Measurements from ENCODE around the gene ILK.

The ILK gene

GRCh38 chr11:6603287-6604080, at the start of gene ILK, which contains the start of gene RRP8:
TSS of gene ILK (plus strand) at chr11:6603774. CDS start at chr11:6604272, 498 bp downstream.
TSS of gene RRP8 (minus strand) at chr11:6603616. CDS start at chr11:6603502, 114 bp downstream.
- peak; percentile 95 for DNase-seq

- no peak for DNase-seq
These were observed 48.5 kb upstream of the ILK start for GRCh38 chr11:6554828-6555706.

GRCh38 chr11:6556139-6556949, 47.2 kb upstream of the ILK start:
- DNase-seq, result no peak

DNA sequence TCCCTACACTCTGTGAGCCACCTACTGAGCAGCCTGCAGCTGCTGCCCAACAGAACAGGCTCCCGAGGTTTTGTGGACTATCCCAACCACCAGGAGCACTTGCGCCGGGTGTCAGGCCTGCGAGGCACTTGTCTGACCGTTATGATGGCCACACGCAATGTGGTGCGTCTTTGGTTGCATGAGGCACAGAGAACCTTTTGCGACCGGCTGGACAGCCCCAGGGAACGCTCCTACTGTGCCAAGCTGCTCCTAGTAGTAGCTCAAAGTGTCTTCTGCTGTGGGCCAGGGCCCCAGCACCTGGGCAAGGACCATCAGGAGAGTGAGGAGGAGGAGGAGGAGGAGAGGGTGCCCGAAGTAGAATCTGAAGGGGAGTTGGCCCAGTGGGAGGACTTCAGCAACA, 46.5 kb upstream of the ILK start:
- no peak for DNase-seq

DNA sequence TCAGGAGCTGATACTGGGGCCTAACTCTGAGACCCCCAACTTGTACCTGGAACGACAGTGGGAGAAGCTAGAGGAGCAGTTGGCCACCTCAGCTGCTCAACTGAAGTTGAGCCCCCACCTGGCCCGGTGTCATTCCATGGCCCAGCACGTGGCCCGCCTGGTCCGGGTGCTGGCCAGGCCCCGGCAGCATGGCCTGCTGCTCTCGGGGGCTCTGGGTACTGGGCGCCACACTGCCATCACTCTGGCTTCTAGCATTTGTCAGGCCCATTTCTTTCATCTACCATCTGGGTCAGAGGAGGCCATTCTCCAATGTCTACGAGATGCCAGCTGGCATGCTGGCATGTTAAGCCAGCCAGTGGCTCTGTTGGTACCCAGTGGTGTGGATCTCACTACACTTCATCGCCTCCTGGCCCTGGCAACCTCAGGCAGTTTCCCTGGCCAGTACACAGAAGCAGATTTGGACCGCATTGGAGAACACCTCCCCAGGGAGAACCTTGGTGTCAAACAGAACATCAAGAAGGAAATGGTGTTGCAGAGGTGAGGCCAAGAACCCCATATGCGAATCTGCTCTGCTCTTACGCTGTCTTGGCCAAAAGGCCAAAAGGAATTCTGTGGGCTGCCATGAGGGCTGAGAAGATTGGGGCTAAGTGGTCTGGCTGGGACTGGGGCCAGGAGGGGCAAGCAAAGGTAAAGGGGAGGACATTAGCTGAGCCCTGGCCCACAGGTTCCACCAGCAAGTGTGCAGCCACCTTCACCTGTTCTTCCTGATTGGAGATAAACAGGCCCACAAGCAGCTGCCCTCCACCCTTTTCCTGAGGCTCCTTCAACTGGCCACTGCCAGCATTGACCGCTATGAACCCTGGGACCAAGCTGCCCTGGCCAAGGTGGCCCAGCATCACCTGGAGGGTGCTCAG, 45.6 kb upstream of the ILK start:
- no peak for DNase-seq

DNA sequence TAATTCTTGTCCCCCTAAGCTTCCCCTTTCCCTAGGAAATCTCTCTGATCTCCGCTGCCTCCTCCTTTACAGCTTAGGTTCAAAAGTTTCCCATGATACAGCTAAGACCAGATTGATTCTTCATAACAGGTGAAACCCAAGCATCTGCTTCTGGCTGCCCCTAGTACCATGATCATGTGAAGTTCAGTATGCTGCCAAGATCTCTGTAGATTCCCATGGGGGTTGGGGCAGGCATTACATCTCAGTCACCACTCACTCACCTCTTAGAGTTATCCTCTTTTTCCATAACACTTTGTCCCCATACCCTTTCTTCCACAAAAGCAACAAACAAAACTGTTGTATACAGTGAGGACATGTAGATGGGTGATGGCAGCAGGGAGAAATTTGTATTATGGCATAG, 44.2 kb upstream of the ILK start:
- no peak for DNase-seq

DNA sequence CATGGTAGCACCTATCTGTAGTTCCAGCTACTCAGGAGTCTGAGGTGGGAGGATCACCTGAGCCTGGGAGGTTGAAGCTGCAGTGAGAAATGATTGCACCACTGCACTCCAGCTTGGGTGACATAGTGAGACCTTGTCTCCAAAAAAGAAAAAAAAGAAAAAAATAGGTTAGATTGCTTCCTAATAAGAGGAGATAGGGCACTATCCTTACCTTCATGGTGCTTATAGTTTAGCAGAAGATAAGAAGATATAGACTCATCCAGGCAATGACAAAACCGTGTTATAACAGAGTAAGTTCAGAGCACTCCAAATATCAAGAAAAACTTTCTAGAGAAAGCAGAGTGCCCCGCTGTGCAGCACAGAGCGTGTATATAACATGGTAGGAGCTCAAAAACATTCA, 42.3 kb upstream of the ILK start:
- no peak for DNase-seq

DNA sequence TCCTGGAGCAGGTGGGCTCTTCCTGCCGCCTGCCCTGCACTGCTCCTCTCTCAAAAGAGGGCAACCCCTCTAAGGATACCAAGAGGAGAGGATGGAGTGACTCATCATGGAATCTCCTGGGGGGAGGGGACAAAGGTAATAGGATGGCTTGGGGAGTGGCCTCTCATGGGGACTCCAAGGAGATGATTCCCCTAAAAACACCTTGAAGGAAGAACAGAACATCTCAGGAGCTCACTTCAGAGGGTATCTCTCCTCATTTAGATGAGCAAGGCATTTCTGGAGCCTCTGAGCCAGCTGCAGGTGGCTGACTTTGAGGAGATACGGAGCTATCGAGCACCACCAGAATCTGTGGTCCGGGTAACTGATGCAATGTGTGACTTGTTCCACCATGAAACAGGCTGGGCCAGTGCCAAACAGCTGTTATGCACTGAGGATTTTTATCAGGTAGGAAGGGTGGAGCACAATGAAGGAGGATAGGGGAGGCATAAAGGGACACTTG, 40.4 kb upstream of the ILK start:
- no peak for DNase-seq

DNA sequence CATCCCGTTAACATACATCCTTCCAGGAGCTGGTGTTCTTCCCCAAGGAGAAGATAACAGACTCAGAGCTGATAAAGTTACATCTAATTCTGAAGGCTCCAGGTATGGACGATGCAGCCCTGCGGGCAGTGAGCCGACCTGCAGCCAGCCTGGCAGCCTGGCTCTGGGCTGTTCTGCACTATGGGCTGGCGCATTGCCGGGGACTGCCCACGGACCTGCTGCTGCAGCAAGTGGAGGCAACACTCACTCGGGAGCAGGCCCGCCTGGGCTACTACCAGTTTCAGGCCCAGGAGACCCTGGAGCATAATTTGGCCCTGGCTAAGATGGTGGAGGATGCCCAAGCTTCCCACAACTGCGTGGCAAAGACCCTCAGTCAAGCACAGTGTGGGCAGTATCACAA, 39.9 kb upstream of the ILK start:
- DNase-seq, result no peak

DNA sequence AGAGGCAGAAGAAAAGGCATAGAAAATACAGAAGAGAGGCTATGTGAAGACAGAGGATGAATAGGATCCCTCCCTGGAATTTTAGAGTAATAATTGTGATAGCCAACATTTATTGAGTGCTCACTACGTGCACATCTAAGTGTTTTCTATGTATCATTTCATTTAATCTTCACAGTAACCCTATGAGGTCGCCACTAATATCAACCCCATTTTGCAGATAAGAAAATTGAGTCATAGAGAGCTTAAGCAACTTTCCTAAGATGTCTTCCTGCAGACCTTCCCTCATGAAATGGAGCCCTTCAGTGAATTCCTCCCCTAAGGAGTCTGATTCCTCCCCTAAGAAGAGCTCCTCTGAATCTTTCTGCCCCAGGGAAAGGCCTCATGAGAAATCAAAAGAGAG, 38.2 kb upstream of the ILK start:
- DNase-seq, result no peak

- no peak for DNase-seq
These were observed 37.4 kb upstream of the ILK start for GRCh38 chr11:6565988-6566703.

DNA sequence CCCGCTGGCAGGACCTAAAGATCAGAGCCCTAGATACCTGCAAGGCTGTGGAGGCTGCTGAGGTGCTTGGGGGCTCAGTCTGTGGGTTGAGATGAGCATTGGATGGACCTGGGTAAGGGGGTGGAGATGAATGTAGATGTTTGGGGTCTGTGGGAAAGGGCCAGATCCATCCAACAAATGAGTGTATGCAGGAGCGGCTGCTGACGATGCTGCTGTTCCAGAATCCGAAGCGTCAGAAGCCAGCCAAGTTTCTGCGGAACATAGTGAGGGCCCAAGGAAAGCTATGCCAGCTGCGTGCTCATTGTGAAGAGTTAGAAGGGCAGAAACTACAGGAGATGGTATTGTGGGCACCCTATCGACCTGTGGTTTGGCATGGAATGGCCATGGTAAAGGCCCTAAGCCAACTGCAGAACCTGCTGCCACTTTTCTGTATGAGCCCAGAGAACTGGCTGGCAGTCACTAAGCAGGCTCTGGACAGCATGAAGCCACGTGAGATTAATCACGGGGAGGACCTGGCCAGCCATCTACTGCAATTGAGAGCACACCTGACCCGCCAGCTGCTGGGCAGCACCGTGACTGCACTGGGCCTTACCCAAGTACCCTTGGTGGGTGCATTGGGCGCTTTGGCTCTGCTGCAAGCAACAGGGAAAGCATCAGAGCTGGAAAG, 36.7 kb upstream of the ILK start:
- no peak for DNase-seq

GRCh38 chr11:6567371-6567745, 36.2 kb upstream of the ILK start:
- no peak for DNase-seq

DNA sequence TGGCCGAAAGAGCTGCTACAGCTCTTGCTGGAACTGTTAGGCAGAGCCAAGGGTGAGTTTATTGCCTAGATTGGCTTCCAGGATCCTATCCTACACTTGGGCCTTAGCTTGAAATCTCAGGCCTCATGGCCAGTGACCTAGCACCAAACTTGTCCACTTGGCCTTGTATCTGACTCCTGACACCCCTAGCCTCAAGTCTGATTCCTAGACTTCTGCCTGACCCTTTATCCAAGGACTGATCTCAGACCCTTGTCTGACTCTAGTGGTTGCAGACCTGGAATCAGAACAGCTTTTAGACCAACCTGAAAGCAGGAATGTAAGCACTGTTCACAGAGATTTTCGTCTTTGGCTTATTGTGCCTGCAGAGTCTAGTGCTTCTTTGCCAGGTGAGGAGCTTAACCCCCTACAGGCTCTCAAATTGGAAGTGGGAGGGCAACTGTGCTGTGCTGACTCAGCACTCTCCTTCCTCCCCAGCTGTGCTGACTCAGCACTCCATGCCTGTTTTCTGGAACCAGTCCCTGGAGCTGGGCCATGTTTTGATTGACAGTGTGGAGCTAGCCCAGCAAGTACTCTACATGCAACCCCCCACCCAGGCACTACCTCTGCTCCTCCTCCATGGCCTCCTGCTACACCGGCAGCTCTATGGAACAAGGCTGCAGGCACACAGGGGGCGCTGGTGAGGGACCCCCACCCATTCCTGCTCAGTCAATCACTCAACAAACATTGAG, 35.2 kb upstream of the ILK start:
- peak; percentile 68 for DNase-seq

DNA sequence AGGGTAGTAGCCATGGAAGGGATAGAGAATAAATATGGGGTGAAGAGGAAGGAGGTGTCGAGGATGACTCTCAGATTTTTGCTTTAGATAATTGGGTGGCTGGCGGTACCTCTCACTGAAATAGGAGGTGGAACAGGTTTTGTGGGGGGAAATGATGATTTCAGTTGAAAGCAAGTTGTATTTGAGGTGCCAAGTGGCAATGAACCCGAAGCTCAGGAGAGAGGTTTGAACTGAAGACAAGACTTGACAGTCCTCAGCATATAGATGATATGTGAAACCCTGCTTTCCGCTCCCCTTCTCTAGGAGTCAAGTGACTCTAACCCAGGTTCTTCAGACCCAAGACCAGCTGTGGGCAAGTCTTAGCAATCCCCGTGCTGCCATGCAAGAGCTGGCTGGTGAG, 33.9 kb upstream of the ILK start:
- DNase-seq, result no peak

- DNase-seq, result no peak
These were observed 32.7 kb upstream of the ILK start for GRCh38 chr11:6570691-6571427.

DNA sequence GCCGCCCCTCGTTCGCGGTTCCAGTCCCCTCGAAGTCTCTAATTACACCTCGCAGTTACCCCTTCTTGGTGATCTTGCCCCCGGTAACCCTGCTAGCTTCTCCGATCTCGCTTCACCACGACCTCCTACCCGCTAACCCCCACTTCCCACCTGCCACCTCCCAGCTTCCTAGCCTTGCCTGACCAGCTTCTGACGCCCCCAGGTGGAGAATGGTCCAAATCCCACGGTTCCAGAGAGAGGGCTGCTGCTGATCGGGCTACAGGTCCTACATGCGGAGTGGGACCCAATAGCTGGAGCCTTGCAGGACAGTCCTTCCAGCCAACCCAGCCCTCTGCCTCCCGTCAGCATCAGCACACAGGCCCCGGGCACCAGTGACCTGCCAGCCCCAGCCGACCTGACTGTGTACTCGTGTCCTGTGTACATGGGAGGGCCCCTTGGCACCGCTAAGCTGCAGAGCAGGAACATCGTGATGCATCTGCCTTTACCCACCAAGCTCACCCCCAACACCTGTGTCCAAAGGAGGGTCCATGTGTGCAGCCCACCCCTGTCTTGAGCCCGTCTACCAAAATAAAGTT, 32.1 kb upstream of the ILK start:
- DNase-seq, result no peak

DNA sequence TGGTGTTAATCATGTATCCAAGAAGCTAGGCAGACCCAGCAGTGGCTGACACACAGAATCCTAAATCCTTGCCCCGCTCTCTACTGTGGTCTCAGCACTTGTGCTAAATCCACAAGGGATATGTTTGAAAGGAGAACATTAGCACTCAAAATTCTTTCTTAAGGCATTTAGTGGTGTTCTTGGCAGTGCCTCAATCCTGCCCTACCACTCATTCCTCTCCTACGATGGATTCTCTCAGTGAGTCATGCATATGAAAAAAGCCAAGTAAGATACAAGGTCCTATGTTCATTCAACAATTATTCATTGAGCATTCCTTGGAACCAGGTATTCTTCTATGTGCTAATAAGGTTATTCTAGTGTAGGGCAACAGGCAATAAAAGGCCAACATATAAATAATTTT, 31.4 kb upstream of the ILK start:
- no peak for DNase-seq
